IMR-90 (cell line): Measurements from ENCODE around the gene HSH2D. TPM values are rescaled to one million over a fixed set of nuclear protein-coding genes. Genes with fewer than 3 reads are reported as not detected.

Source experiments
- ATAC-seq: fragments of 200-7000 bp; cut with Tn5 transposase; 2 replicates; pipeline ENCODE4 v1.9.1; 2020; ENCODE audit warnings: low read depth, mild to moderate bottlenecking, moderate library complexity
- BruUV-seq: library from RNA; stranded (reverse); fragments of 400-500 nt; replicated peaks from 2 replicates; lab custom pipeline; 2021; lab: Mats Ljungman, UMichigan
- CTCF ChIA-PET: fragments of 300-600 bp; formaldehyde crosslinking; extraction: SDS; loops from one replicate; lab custom pipeline; 2021; ENCODE audit warnings: antibody characterized with exemption; lab: Yijun Ruan, JAX
- POLR2A ChIA-PET: fragments of 300-600 bp; sonication (Branson Sonifier 250); formaldehyde crosslinking; loops from one replicate; lab custom pipeline; 2022; ENCODE audit warnings: antibody characterized with exemption; ENCODE audit not compliant: unreplicated experiment; lab: Charles Lee
- DNase-seq: peaks from one replicate; pipeline ENCODE4 v3.0.0; 2013
- H2AFZ ChIP-seq: replicated peaks from 2 replicates; pipeline ENCODE3; 2013; ENCODE audit warnings: low read length, mild to moderate bottlenecking; ENCODE audit not compliant: poor library complexity
- H2AK5ac ChIP-seq: 2 replicates; pipeline ENCODE4 v1.6.1; 2013; ENCODE audit warnings: low read depth, low read length, inconsistent platforms
- H2AK9ac ChIP-seq: replicated peaks from 2 replicates; pipeline ENCODE3; 2013; ENCODE audit warnings: mild to moderate bottlenecking, low read depth, low read length, moderate library complexity; ENCODE audit not compliant: poor library complexity
- H2BK120ac ChIP-seq: 2 replicates; pipeline ENCODE4 v1.6.1; 2013; ENCODE audit warnings: low read depth, low read length, inconsistent platforms
- H2BK15ac ChIP-seq: 3 replicates; pipeline ENCODE4 v1.6.1; 2013; ENCODE audit warnings: low read depth, low read length, inconsistent platforms
- H2BK20ac ChIP-seq: 2 replicates; pipeline ENCODE4 v1.6.1; 2013; ENCODE audit warnings: low read depth, mild to moderate bottlenecking, inconsistent platforms, low read length, moderate library complexity
- H2BK5ac ChIP-seq: 2 replicates; pipeline ENCODE4 v1.6.1; 2013; ENCODE audit warnings: mild to moderate bottlenecking, low read depth, low read length, inconsistent platforms; ENCODE audit not compliant: poor library complexity, severe bottlenecking
- H3K14ac ChIP-seq: replicated peaks from 2 replicates; pipeline ENCODE4 v1.6.1; 2013; ENCODE audit warnings: low read depth, low read length, inconsistent platforms
- H3K18ac ChIP-seq: 2 replicates; pipeline ENCODE4 v1.6.1; 2013; ENCODE audit warnings: low read depth, low read length, control low read depth
- H3K23ac ChIP-seq: 2 replicates; pipeline ENCODE4 v1.6.1; 2013; ENCODE audit warnings: low read depth, low read length, inconsistent platforms
- H3K27ac ChIP-seq: 2 replicates; pipeline ENCODE4 v1.5.1; 2013; ENCODE audit warnings: mild to moderate bottlenecking, control low read depth, low read length; ENCODE audit not compliant: insufficient read depth
- H3K27me3 ChIP-seq: 2 replicates; pipeline ENCODE4 v1.6.1; 2013; ENCODE audit warnings: low read length; ENCODE audit not compliant: control insufficient read depth, insufficient read depth
- H3K36me3 ChIP-seq: 2 replicates; pipeline ENCODE4 v1.6.1; 2013; ENCODE audit warnings: low read length, mixed read lengths; ENCODE audit not compliant: control insufficient read depth, insufficient read depth
- H3K4ac ChIP-seq: 2 replicates; pipeline ENCODE4 v1.6.1; 2013; ENCODE audit warnings: low read depth, low read length, inconsistent platforms
- H3K4me1 ChIP-seq: 2 replicates; pipeline ENCODE4 v1.6.1; 2013; ENCODE audit warnings: low read length, mixed read lengths; ENCODE audit not compliant: control insufficient read depth, insufficient read depth
- H3K4me2 ChIP-seq: 2 replicates; pipeline ENCODE4 v1.6.1; 2013; ENCODE audit warnings: low read depth, mild to moderate bottlenecking, control low read depth, low read length, moderate library complexity
- H3K4me3 ChIP-seq: 2 replicates; pipeline ENCODE4 v1.5.1; 2013; ENCODE audit warnings: low read depth, mild to moderate bottlenecking, control low read depth, low read length, moderate library complexity; ENCODE audit not compliant: insufficient read depth
- H3K56ac ChIP-seq: 2 replicates; pipeline ENCODE4 v1.6.1; 2013; ENCODE audit warnings: low read length, inconsistent platforms; ENCODE audit not compliant: insufficient read depth; ENCODE audit errors: extremely low read depth
- H3K79me1 ChIP-seq, 2 experiments: 2 replicates each; pipeline ENCODE4 v1.6.1; 2013; ENCODE audit warnings: low read length in 2 of 2, inconsistent platforms in 1 of 2, low read depth in 1 of 2
- H3K9ac ChIP-seq: 2 replicates; pipeline ENCODE4 v1.6.1; 2013; ENCODE audit warnings: low read depth, low read length, control low read depth
- H3K9me1 ChIP-seq: 2 replicates; pipeline ENCODE4 v1.6.1; 2013; ENCODE audit warnings: low read length, inconsistent platforms; ENCODE audit not compliant: insufficient read depth
- H3K9me3 ChIP-seq: 2 replicates; pipeline ENCODE4 v1.6.1; 2013; ENCODE audit warnings: low read length; ENCODE audit not compliant: control insufficient read depth, insufficient read depth
- H4K20me1 ChIP-seq: 2 replicates; pipeline ENCODE4 v1.6.1; 2013; ENCODE audit warnings: low read length, inconsistent platforms; ENCODE audit not compliant: insufficient read depth
- H4K5ac ChIP-seq: 2 replicates; pipeline ENCODE4 v1.6.1; 2013; ENCODE audit warnings: mild to moderate bottlenecking, low read depth, low read length, control low read depth
- H4K8ac ChIP-seq, 2 experiments: 2 replicates each; pipeline ENCODE4 v1.6.1; 2013; ENCODE audit warnings: low read depth in 2 of 2, low read length in 2 of 2, control low read depth in 1 of 2, inconsistent platforms in 1 of 2
- H4K91ac ChIP-seq: 2 replicates; pipeline ENCODE4 v1.6.1; 2013; ENCODE audit warnings: low read depth, low read length, inconsistent platforms; ENCODE audit not compliant: insufficient read depth
- CEBPB ChIP-seq: IDR thresholded peaks from 2 replicates; pipeline ENCODE4 v1.6.1; 2012; ENCODE audit warnings: low read depth, low read length, improper control_type of control experiment
- CHD1 ChIP-seq: IDR thresholded peaks from 2 replicates; pipeline ENCODE4 v1.6.1; 2012; ENCODE audit warnings: low read depth, low read length, improper control_type of control experiment
- FOS ChIP-seq: fragments of 150-350 bp; IDR thresholded peaks from 2 replicates; pipeline ENCODE4 v1.6.1; 2016; ENCODE audit warnings: low read depth, low read length
- MAFK ChIP-seq: IDR thresholded peaks from 2 replicates; pipeline ENCODE4 v1.6.1; 2012; ENCODE audit warnings: low read depth, low read length, improper control_type of control experiment
- MAZ ChIP-seq: IDR thresholded peaks from 2 replicates; pipeline ENCODE4 v1.6.1; 2012; ENCODE audit warnings: low read depth, mild to moderate bottlenecking, low read length, improper control_type of control experiment, moderate library complexity, borderline replicate concordance
- NFE2L2 ChIP-seq: fragments of 150-350 bp; IDR thresholded peaks from 2 replicates; pipeline ENCODE4 v1.6.1; 2016; ENCODE audit warnings: low read depth, mild to moderate bottlenecking, low read length
- POLR2A ChIP-seq: IDR thresholded peaks from 2 replicates; pipeline ENCODE4 v1.6.1; 2012; ENCODE audit warnings: mild to moderate bottlenecking, low read depth, low read length
- RAD21 ChIP-seq: IDR thresholded peaks from 2 replicates; pipeline ENCODE4 v1.6.1; 2012; ENCODE audit warnings: low read length, improper control_type of control experiment
- RFX5 ChIP-seq: IDR thresholded peaks from 2 replicates; pipeline ENCODE4 v1.8.0; 2012; ENCODE audit warnings: low read depth, mild to moderate bottlenecking, low read length, moderate library complexity
- SMC3 ChIP-seq: fragments of 150-350 bp; IDR thresholded peaks from 2 replicates; pipeline ENCODE4 v1.6.1; 2016; ENCODE audit warnings: low read depth, mild to moderate bottlenecking, antibody characterized with exemption, low read length, moderate library complexity
- WGBS, 2 experiments: methylation state at CpG; one replicate each; pipeline versions ENCODE4 v1.1.5 to v1.1.7; 2013; ENCODE audit warnings: missing lambda C conversion rate in 2 of 2; ENCODE audit not compliant: insufficient read length in 1 of 2; ENCODE audit errors: extremely low coverage in 2 of 2; 5-methylcytosine and 5-hydroxymethylcytosine counted together
- dilution Hi-C: fragments of 300-500 bp; cut with HindIII; formaldehyde crosslinking; loops from one replicate; pipeline ENCODE4 v1.14.3; 2018; ENCODE audit warnings: low sequenced_read_pairs; ENCODE audit not compliant: unreplicated experiment
- in situ Hi-C: fragments of 300-500 bp; cut with MboI; formaldehyde crosslinking; loops from 3 replicates; pipeline ENCODE4 v1.14.3; 2019; ENCODE audit warnings: low sequenced_read_pairs, inconsistent platforms, mixed read lengths
- intact Hi-C: fragments of 100-400 bp; cut with micrococcal nuclease; formaldehyde crosslinking; loops from 2 replicates; pipeline ENCODE4 v1.10.0; 2022
- polyA plus RNA-seq, 3 experiments: library from polyadenylated mRNA; depleted of rRNA; stranded (reverse); fragments of >200 nt; gene quantifications; 2 replicates each; pipeline ENCODE4 v1.2.3, GENCODE V29; 2012; ENCODE audit warnings: low replicate concordance in 1 of 3
- total RNA-seq: library from RNA; depleted of rRNA; stranded (reverse); fragments of >200 nt; gene quantifications from 2 replicates; pipeline ENCODE4 v1.2.3, GENCODE V29; 2012
- TF ChIP-seq, protein P1 (sequence below): fragments of 150-350 bp; IDR thresholded peaks from 2 replicates; pipeline ENCODE4 v1.6.1; 2016; ENCODE audit warnings: low read depth, mild to moderate bottlenecking, low read length, moderate library complexity, borderline replicate concordance

HSH2D gene
- total and polyA plus RNA-seq, 2 of the 4 experiments (the other 2 are of a cell fraction): not detected

DNA sequence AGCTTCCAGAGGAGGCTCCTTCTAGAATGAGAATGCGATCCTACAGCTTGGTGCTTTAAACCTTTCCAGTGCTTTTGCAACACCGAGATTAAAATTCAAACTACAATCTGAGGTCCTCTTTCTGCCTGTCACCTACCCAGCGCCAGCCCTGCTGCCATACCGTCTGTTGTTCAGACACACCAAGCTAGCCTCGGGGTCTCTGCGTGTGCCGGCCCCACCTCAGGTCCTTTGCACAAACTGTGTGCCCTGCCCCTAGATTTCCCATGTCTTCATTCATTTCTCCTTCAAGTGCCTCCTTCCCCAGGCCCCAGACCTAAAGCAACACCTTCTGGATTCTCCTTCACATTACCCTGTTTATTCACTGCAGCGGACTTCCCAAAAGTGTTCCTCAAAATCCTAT, 11.1 kb downstream of the HSH2D start:
- Histone ChIP-seq H2BK120ac (no peak overlapping the region), H2BK15ac (no peak overlapping the region), H4K91ac (no peak overlapping the region), H3K23ac (no peak overlapping the region), H2AFZ (no peak overlapping the region), H4K8ac (no peak overlapping the region), H2AK9ac (peak overlapping the region; percentile 50), H3K14ac (no peak overlapping the region), H3K56ac (no peak overlapping the region), H3K9me1 (0 out of 2 replicates have a peak, but pooled peaks cover 2% of the 10 kb centered on the region), H3K9ac (no peak overlapping the region), H3K4me3 (no peak overlapping the region), H3K27me3 (peaks cover 4% of the 10 kb centered on the region; the same call in 1 of the 2 replicates), H3K18ac (no peak overlapping the region), H2AK5ac (no peak overlapping the region), H4K5ac (no peak overlapping the region), H3K79me1 (no peaks in the 10 kb centered on the region), H3K4ac (no peak overlapping the region), H2BK5ac (no peak overlapping the region), H3K9me3 (no peaks in the 10 kb centered on the region), H3K36me3 (no peaks in the 10 kb centered on the region), H3K4me2 (no peak overlapping the region), H4K20me1 (no peaks in the 10 kb centered on the region), H3K4me1 (no peaks in the 10 kb centered on the region), H2BK20ac (no peak overlapping the region), H3K27ac (no peak overlapping the region)
- WGBS, 2 experiments: 60% methylated on average over 1 of the region's 8 CpGs; no CpG with 5 or more reads in 1 of the 2 experiments
- no TSS peak for BruUV-seq
- TF ChIP-seq, protein P1, sequence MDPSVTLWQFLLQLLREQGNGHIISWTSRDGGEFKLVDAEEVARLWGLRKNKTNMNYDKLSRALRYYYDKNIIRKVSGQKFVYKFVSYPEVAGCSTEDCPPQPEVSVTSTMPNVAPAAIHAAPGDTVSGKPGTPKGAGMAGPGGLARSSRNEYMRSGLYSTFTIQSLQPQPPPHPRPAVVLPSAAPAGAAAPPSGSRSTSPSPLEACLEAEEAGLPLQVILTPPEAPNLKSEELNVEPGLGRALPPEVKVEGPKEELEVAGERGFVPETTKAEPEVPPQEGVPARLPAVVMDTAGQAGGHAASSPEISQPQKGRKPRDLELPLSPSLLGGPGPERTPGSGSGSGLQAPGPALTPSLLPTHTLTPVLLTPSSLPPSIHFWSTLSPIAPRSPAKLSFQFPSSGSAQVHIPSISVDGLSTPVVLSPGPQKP: no peak
- TF ChIP-seq NFE2L2: no peak
- no peak for TF ChIP-seq RAD21
- TF ChIP-seq MAFK: no peak
- TF ChIP-seq MAZ: no peak
- no peak for TF ChIP-seq CEBPB
- TF ChIP-seq FOS: no peak
- no peak for TF ChIP-seq POLR2A
- no peak for TF ChIP-seq SMC3
- no peak for TF ChIP-seq CHD1
- TF ChIP-seq RFX5: no peak
- dilution Hi-C loops: no loop called here
- ChIA-PET CTCF (no interaction called here), POLR2A (no interaction called here)
- ATAC-seq (no peak), DNase-seq (no peak)
- in situ Hi-C loops: no loop called here
- intact Hi-C loops: no loop called here
